HG03095 (cell line): Measurements from ENCODE around the gene CLIC1.

Experiments used
- ATAC-seq: cut with Tn5 transposase; IDR thresholded peaks from one replicate; pipeline ENCODE4 v1.9.1; 2021; ENCODE audit warnings: moderate library complexity; ENCODE audit not compliant: unreplicated experiment

Gene CLIC1

GRCh38 chr6:31736021-31736767, at the start of gene CLIC1:
TSS of gene CLIC1 (minus strand) at chr6:31736530. CDS start at chr6:31736300, 230 bp downstream.
- ATAC-seq, result no peak

DNA sequence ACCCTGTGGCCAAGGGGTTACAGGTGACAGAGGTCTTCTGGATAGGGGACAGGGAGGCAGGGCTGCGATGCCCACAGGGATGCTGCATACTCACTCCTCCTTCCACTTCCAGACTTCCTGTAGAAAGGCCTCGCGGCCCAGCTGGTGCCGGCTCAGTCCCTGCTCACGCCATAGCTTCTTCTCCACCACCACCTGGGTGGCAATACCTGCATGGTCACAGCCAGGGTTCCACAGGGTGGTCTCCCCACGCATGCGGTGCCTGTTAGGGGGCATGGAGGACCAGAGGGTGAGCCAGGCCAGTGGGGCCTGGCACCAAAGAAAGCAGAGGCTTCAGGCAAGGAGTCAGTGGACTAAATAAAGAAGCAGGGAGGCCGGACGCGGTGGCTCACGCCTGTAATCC, 49.1 kb upstream of the CLIC1 start:
- no peak for ATAC-seq

DNA sequence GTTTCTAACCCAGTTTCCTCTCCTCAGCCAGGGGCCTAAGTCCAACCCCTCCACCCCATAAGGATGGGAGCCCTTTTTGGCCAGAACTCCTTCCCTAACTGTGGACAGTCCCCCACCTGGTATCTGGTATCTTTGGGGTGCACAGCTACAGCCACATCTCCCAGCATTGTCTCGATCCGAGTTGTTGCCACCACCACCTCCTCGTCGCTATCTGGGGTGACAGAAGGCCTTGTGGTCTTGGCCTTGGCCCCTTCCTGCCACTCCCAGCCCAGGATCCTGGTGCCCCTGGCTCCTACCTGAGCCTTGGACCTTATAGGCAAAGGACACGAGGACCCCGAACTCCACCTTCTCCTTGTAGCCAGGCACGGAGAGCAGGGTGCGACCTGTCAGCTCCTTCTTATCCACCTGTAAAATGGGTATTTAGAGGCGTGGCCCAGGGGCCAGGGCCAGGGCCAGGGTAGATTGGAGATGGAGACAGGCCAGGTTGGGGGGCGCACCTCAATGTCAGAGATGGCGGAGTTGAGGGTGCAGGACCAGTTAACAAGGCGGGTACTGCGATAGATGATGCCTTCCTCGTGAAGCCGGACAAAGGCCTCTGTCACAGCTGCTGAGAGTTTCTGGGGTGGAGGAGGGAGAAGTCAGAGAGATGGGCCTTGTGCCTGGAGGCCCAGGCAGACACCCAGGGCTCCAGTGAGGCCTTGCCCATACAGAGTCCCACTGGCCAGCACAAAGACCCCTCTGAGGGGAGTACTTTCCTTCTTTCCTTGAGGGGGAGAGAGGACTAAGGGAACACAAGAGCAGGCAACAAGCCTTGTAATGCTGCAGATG, 48.0 kb upstream of the CLIC1 start:
- no peak for ATAC-seq

GRCh38 chr6:31782126-31782855, 46.0 kb upstream of the CLIC1 start:
- ATAC-seq, result no peak

DNA sequence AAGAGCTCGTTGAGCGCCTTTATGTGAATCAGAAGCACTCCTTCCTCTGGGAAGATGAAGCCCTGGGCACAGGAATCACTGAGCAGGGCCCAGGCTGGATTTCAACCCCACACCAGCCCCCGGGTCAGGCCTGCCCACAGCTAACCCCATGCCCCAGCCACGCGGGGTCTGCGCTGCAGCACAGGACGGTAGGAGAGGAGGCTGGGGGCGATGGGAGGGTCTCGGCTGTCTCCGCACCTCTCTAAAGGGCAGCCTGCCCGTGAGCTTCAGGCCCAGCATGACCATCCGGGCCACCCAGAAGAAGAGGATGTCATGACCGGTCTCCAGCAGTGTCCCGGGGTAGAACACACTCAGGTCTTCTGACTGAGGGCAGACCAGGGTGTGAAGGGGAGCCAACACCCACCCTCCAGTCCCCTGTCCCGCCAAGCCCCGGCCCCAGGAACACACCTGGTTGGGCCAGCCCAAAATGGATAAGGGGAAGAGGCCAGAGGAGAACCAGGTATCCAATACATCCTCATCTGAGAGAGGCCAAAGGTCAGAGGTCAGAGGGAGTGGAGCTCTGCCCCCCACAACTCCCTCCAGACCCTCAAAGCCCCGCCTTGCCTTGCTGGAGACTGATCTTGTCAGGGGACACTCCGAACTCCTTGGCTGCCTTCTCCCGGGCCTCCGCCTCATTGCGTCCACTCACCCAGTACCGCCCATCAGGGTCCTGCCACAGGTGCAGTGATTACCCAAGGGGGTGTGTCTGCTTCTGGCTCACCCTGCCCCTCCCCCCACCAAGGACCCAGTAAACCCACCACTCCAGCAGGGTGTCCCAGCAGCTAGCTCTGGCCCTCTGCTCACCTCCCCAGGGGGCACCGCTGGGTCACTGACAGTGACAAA, 45.2 kb upstream of the CLIC1 start:
- ATAC-seq, result no peak

- no peak for ATAC-seq
These were observed 44.3 kb upstream of the CLIC1 start for GRCh38 chr6:31780507-31781243.

- no peak for ATAC-seq
These were observed 43.6 kb upstream of the CLIC1 start for GRCh38 chr6:31779908-31780307.

DNA sequence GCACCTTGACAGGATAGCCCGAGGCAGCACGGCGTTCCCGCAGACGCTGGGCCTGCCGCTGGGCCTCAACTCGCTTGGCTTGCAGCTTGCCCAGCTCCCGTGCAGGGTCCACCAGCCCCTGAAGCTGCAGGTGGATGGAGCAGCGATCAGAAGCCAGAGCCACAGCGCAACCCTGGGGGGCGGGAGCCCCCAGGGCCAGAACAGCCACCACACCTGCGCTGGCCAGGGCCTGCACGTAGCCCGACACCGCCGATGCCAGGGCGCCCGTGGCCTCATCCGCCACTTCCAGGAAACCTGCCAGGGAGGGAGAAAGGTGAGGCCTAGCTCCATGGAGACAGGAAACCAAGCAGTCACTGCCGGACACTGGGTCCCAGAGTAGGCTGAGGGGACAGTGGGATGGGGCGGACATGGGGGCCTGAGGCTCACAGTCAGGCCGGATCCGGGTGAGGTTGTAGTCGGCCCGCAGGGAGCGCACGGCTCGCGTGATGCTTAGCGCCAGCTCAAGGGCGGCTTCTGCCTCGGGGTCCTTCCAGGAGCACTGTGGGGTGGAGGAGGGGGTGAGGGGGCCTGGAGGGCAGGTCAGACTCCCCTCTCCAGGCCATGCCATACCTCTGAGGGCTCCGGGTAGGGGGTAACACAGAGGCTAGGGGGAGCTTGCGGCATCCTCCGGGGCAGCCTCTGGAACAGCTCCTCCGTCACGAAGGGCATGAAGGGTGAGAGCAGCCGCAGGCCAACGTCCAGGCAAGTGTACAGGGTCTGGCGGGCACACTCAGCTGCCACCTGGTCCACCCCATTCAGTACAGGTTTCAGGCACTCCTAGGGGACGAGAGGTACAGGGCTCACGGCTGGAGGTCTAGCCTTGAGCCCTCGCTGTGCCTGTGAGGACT, 42.9 kb upstream of the CLIC1 start:
- ATAC-seq, result no peak

- no peak for ATAC-seq
These were observed 41.9 kb upstream of the CLIC1 start for GRCh38 chr6:31778193-31778592.

DNA sequence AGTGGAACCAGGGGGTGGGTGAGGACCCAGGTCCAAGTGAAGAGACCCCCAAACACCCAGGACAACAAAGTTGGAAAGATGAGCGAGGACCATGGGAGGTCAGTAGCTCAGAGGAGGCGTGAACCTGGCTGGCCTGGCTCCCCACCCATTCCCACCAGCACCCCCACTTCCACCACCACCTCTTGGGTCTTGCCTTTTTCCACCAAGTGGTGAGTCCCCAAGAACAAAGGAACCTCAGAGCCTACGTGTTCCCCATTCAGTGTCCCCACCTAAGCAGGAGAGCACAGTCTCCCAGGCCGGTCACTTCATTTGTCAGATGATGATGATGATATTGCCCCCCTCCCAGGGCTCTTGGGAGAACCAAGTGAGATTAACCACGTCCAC, 41.3 kb upstream of the CLIC1 start:
- ATAC-seq, result no peak

DNA sequence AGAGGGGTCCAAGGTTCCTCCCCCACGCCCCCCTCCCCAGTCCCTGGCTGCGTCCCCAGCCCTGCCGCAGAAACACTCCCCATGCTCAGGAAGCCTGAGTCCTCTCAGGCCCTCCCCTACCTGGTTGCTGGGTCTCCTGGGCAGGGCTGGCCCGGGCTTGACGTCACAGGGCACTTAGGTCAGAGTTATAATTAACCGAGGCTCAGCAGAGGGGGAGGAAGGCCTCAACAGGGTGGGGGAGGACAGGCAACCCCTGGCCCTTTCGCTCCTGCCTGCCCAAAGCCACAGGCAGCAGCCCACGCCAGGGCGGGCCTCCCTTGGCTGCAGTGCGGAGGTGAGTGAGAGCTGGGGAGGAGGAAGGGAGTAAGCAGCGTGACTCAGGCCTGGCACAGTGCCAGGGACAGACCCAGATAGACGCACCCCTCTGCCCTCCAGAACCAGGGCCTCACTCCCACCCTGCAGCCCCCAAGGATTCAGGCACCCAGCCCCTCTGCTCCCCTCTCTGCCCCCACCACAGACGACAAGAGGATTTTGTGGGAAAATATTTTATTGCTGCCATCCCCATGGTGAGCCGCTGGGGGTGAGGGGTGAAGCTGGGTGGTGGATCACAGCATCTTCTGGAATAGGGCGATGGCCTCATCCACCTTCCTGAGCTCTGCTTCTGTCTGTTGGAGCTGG, 40.8 kb upstream of the CLIC1 start, which contains the start of gene VWA7:
Gene VWA7 (minus strand): TSS at position 340 of the 678 bp plus-strand sequence. CDS start 549 bp downstream, outside the sequence.
- peak; percentile 61 for ATAC-seq

DNA sequence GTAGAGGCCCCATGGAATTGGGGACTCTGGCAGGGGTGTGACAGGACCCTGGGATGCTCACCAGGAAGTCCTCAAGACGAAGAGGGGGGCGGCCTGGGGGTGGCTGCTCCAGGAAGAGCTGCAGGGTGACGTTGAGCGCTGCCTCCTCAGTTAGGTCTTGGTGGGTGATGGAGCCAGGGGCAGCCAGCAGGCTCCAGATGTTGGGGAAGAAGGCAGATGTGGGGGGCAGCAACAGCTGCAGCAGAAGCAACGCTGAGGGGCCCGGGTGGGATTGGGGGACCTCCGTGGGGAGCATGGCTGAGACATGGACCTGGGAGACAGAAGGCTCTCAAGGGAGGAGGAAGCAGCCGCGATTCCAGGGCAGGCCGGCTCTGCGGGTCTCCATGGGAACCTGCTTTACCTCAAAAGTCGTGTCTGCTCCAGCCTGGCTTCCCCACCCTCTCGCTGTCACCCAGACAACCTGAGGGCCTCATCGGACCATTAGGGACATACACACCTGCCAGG, 40.2 kb upstream of the CLIC1 start:
- no peak for ATAC-seq

GRCh38 chr6:31775633-31776484, 39.5 kb upstream of the CLIC1 start:
- ATAC-seq, result no peak

GRCh38 chr6:31775184-31775583, 38.9 kb upstream of the CLIC1 start:
- no peak for ATAC-seq

- no peak for ATAC-seq
These were observed 35.6 kb upstream of the CLIC1 start for GRCh38 chr6:31771992-31772358.

DNA sequence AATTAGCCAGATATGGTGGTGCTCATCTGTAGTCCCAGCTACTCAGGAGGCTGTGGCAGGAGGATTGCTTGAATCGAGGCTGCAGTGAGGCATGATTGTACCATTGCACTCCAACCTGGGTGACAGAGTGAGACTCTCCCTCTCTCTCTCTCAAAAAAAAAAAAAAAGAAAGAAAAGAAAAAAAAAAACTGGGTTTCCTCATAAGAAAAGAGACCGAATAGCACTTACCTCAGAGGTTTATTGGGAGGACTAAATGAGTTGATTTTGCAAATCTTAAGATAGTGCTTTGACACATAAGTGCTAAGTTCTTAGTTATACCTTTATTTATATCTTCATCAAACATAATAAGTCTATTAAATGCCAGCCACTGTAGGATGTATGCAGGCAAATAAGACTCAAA, 34.5 kb upstream of the CLIC1 start:
- ATAC-seq, result no peak

DNA sequence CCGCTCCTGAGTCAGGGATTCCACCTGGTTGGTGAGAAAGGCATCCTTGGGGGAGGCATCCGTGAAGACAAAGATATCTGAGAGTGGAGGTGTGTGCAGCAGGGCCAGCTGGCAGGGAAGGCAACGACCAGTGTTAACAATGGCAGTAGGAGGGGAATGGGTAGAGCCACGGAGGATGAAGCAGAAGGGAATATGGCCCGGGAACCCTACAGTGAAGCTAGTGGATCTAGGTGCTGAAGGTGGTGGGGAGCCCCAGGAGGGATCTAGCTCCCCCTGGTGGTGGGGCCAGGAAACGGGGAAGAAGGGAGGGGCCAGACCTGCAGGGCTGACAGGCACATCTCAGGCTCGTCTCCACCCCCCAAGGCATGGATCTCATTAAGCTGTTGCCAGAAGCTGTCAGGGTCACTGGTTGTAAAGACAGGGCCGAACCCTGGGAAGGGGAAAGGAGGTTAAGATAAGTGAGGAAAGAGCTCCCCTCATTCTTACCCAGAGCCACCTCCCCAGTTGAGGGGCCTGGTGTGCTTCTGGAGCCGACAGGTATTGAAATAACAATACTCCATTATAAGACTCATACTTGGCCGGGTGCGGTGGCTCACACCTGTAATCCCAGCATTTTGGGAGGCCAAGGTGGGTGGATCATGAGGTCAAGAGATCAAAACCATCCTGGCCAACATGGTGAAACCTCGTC, 33.5 kb upstream of the CLIC1 start:
- ATAC-seq, result no peak
